Liver (tissue), 2 donors: ENCODE measurements around the gene ITGA6.

Experiments
- TF ChIP-seq, protein P1 (sequence below): IDR thresholded peaks from 2 replicates; pipeline ENCODE4 v1.6.1; 2016; ENCODE audit warnings: antibody characterized with exemption
- TF ChIP-seq, protein P2 (sequence below): fragments of 150-350 bp; IDR thresholded peaks from 2 replicates; pipeline ENCODE4 v1.5.1; 2017; ENCODE audit warnings: improper control_type of control experiment, low read depth, low read length; ENCODE audit not compliant: missing input control
- donor health status: healthy.

DNA sequence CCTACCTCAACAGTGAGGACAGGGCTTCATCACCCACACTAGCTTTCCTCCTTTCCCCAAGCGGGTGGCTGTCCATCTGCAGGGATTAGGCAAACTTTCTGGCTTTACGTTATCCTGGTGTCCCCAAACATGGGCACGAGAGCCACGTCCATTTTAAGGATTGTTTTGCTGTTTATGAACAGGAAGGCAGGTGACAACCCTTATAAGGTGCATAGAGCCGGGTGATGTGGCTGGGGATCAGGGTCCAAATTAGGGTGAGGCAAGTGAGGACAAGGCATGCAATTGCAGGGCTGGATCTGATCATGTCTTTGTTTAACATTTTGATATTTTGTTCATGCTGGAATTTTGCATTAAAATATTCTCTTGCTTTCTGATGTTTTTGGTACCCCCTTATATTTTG, 27.6 kb upstream of the ITGA6 start:
- TF ChIP-seq, protein P1, sequence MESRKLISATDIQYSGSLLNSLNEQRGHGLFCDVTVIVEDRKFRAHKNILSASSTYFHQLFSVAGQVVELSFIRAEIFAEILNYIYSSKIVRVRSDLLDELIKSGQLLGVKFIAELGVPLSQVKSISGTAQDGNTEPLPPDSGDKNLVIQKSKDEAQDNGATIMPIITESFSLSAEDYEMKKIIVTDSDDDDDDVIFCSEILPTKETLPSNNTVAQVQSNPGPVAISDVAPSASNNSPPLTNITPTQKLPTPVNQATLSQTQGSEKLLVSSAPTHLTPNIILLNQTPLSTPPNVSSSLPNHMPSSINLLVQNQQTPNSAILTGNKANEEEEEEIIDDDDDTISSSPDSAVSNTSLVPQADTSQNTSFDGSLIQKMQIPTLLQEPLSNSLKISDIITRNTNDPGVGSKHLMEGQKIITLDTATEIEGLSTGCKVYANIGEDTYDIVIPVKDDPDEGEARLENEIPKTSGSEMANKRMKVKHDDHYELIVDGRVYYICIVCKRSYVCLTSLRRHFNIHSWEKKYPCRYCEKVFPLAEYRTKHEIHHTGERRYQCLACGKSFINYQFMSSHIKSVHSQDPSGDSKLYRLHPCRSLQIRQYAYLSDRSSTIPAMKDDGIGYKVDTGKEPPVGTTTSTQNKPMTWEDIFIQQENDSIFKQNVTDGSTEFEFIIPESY: no peak
- TF ChIP-seq, protein P2, sequence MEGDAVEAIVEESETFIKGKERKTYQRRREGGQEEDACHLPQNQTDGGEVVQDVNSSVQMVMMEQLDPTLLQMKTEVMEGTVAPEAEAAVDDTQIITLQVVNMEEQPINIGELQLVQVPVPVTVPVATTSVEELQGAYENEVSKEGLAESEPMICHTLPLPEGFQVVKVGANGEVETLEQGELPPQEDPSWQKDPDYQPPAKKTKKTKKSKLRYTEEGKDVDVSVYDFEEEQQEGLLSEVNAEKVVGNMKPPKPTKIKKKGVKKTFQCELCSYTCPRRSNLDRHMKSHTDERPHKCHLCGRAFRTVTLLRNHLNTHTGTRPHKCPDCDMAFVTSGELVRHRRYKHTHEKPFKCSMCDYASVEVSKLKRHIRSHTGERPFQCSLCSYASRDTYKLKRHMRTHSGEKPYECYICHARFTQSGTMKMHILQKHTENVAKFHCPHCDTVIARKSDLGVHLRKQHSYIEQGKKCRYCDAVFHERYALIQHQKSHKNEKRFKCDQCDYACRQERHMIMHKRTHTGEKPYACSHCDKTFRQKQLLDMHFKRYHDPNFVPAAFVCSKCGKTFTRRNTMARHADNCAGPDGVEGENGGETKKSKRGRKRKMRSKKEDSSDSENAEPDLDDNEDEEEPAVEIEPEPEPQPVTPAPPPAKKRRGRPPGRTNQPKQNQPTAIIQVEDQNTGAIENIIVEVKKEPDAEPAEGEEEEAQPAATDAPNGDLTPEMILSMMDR: no peak
